A204.1 (cell line): ENCODE measurements around the gene TAF1D.
"Not testable (repeated sequence)": the region's sequence is repeated elsewhere in the genome, so short reads cannot be mapped to it uniquely, and the experiment has no call there.

Experiments
- FAIRE-seq: peaks from 2 replicates; lab custom pipeline; 2012; peaks lifted over from hg19 to GRCh38; lab: Jason Lieb, UNC

Gene TAF1D

DNA sequence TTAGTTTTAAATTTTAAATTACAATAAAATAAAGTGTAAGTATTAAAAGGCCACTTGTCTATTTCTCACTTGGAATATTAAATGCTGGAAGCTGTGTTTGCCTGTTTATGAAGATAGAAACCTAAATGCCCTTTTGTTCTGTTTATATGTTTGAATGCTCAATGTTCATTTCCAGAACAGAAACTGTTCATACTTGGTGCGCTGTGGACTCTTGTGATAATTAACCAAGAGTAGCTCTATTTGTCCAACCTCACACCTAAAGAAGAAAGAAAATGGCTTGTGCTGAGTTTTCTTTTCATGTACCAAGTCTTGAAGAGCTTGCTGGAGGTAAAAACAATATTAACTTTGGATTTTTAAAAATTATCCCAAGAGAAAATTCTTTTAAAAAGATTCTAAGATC lies 5.8 kb upstream of the TAF1D start:
- no peak for FAIRE-seq

DNA sequence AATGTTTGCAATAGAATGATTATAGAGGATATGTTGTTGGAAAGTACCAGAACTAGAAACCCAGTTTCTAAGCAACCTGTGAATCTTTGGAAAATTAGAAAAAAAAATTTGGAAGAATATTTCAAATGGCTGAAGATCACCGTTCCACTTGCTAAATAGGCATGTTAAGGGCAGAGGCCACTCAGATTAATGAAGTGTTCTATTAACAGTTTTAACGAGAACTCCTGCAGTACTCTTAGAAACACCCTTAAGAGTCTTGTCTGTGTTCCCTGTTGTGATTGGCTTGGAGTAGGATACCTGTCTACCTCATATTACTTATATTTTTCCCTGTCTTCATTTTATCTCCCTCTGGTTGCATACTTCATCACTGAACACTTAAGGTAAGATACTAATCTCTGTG lies 4.8 kb upstream of the TAF1D start:
- FAIRE-seq: no peak

DNA sequence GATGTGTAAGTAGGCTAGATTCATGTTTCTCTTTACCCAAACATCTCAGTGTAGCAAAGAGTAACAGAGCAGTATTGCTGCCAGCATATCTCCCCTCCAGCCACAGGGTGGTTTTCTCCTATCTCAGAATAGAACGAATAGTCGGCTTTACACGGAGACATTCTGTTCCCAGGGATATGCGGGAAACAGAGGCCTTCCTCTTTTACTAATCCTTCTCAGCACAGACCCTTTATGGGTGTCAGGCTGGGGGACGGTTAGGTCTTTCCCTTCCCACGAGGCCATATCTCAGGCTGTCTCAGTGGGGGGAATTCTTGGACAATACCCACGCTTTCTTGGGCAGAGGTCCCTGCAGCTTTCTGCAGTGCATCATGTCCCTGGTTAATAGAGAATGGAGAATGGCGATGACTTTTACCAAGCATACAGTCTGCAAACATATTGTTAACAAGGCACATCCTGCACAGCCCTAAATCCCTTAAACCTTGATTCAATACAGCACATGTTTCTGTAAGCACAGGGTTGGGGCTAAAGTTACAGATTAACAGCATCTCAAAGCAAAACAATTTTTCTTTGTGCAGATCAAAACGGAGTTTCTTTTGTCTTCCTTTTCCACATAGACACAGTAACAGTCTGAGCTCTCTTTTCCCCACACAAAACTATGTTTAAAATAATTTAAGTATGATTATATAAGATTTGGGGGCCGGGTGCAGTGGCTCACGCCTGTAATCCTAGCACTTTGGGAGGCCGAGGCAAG lies 3.9 kb upstream of the TAF1D start:
- FAIRE-seq: not testable (repeated sequence)

DNA sequence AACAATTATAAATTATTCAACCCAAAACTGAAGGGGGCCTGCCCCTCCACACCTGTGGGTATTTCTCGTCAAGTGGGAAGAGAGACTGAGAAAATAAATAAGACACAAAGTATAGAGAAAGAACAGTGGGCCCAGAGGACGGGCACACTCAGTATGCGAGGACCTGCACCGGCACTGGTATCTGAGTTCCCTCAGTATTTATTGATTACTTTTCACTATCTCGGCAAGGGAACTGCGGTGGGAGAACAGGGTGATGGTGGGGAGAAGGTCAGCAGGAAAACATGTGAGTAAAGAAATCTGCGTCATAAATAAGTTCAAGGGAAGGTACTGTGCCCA lies 3.3 kb upstream of the TAF1D start:
- no peak for FAIRE-seq

DNA sequence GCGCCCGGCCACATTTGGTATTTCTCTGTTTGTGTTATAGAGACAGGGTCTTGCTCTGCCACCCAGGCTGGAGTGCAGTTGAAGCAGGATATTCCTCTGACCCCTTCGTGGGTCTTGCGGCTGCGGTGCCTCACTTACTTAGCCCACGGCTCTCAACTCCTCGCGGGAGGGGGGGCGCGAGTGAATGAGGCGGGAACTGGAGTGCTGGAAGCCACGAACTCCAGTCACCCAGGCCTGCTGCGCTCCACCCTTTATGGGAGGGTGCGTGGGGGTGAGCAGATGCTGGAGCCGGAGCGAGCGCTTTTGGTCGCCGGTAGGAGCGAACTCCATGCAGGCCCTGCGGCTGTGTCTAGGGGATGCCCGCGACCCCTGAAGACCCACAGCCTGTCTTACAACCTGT lies 2.0 kb upstream of the TAF1D start:
- no peak for FAIRE-seq

DNA sequence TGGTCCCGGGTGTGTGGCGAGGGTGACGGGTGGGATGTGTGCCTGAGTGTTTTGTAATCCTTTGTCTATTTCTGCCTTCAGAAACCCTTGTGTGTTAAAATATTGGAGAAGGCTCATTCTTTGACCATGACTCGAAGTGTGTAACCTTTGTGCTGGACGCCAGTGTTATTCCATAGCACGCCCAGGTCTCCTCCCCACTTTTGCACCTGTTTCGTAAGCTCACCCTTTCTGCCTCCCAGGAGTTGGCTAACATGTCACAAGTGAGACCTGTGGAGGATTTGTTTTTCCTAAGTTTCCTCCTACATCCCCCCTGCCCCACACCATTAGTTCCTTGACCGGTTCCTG lies 559 bp upstream of the TAF1D start:
- no peak for FAIRE-seq

DNA sequence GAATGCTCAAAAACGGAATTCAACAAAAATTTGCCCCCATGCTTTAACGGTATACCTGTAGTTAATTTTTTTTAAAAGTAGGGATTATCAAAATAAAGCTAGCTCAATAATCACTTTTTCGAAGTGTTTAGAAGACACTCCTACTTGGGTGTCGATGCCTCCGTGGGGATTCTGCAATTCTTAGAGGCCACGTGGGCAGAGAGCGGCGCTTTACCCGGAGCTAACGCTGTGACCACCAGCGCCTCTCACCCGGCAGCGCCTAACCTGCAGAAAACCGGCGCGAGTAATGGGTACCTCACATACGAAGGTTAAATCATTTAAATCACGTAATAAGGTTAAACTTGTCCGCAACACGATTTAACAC lies 583 bp downstream of the TAF1D start:
- no peak for FAIRE-seq

DNA sequence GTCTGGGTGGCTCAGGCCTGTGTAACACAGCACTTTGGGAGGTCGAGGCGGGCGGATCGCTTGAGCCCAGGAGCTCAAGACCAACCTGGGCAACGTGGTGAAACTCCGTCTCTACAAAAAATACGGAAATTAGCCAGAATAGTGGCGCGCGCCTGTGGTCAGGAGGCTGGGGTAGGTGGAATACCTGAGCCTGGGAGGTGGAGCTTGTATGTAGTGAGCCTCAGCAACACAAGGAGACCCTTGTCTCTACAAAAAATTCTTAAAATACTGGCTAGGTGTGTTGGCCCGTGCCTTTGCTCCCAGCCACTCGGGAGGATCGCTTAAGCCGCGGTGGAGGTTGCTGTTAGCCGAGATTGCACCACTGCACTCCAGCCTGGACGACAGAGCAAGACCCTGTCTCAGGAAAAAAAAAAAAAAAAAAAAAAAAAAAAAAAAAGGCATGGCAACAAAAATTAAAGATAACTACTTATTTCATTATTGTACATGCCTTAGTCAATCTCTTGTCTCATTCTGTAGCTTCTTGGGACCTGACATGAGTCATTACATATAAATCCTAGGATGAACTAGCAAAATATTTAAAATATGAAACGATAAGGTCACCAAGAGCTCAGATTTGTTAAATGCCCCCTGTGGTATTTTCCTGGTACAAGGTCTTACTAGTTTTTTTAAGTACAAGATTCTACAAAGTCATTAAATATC lies 1.1 kb downstream of the TAF1D start:
- FAIRE-seq: no peak

DNA sequence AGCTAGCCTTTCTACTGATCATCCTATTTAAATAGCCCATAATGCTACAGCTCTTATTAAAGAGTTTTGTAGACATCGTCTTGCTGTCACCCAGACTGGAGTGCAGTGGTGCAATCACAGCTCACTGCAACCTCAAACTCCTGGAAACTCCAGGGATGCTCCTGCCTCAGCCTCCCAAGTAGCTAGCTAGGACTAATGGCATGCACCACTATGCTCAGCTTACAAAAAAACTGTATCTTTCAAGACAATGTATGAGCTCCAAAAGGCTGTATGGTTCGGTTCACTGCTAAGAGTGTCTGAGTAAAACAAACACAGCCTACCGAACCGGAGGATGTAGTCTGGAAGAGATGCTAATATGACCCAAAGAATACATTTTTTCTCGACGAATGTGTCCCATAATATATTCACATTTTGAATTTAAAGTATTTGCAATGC lies 2.6 kb downstream of the TAF1D start:
- no peak for FAIRE-seq

DNA sequence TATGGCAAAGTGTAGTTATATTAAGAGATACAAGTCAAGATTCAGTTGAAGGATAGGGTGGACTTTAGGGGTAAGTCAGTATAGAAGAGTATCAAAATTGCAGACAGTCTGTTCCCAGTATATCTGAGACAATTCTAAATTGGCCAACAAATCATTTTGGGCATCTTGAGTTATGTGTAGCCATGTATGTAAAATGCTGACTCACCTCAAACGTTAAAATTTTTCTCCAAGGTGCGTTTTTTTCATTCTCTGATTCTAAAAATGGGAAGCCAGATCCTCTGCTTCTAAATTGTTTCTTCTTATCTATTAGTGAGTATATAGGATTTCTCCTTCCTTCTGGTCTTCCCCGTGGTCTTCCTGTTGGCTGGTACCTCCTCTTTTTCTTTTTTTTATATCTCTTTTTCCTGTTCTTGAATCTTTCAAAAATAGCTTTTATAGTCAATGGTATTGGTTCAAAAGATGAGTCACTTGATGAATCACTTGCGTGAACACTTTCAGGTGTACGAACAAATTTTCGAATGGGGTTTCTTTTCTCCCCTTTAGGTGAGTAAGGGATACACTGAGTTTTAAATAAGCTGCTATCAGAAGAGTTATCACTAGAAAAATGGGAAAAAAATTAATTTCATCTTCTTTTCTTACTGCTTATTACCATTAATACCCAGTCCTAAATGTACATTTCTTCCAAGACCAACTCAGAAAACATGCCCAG lies 3.2 kb downstream of the TAF1D start:
- no peak for FAIRE-seq

DNA sequence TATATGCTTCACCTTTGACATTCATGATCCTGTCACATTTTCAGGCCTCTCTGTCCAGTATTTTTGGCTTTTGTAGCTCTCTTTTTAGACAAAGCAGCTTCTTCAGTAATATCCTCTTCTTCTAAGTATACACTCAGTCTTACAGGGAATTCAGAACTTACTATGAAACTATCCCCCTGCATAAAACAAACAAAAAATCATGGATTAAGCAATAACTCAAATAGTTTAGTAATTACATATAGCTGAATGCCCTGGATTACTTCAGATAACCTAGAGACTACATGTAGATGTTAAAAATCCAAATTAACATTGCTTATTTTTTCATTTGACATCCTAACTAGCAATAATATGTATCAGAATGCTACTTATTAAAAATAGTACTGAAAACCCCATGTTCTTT lies 5.2 kb downstream of the TAF1D start:
- no peak for FAIRE-seq

DNA sequence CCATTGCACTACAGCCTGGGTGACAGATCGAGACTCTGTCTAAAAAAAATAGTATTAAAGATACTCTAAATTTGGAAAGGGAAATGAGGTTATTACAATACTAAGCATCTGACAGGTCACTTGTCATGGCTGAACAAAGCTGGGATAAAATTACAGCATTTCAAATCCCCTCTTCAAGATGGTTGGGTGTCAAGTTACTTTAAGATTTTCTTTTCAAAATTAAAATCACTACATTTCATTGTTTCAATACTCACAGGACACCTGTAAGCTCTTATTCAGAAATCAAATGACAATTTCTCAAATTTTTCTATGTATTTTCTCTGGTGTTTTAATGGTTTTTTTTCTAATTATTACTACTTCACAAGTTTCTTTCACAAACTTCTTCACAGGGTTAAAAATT lies 5.7 kb downstream of the TAF1D start:
- no peak for FAIRE-seq

DNA sequence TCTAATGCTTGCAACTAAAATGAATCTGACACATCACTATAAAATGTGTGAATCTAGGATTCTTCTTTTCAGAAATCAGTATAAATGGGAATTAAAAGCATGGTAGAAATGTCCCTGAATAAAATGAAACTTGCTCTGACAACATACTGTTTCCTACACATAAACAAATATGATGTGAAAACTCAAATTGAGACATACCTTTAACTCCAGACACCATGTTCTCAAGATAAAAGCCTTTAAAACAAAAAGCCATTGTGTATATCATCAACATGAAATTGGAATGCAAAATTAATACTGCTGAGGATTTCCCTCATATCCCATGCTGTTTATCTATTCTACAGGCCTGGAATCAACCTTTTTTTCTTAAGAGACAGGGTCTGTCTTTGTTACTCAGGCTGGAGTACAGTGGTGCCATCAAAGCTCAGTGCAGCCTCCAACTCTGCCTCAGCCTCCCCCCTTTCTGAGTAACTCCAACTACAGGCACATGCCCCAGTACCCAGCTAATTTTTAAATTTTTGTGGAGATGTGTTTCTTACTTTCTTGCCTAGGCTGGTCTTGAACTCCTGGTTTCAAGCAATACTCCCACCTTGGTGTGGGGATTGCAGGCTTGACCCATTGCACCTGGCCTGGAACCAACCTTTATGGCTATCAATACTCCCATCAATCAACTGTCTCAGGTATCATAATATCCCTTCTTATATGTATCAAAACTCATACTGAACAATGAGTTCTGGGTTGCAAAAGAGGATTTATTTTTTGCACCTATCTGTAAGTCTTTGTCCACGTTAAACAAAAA lies 6.7 kb downstream of the TAF1D start:
- no peak for FAIRE-seq

DNA sequence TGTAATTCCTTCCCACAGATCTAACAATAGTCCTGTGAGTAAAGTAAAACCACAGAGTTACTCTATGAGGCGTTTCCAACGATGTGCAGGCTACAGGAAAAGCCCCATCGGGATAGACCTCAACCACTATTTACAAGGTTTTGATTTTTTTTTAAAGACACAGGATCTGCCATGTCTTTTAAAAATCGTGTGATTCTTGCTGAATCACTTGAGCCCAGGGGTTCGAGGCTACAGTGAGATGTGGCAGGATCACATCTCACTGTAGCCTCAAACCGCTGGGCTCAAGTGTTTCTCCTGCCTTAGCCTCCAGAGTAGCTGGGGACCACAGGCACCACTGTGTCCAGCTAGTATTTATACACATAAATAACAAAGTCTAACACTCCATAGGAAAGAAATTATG lies 7.8 kb downstream of the TAF1D start:
- no peak for FAIRE-seq

DNA sequence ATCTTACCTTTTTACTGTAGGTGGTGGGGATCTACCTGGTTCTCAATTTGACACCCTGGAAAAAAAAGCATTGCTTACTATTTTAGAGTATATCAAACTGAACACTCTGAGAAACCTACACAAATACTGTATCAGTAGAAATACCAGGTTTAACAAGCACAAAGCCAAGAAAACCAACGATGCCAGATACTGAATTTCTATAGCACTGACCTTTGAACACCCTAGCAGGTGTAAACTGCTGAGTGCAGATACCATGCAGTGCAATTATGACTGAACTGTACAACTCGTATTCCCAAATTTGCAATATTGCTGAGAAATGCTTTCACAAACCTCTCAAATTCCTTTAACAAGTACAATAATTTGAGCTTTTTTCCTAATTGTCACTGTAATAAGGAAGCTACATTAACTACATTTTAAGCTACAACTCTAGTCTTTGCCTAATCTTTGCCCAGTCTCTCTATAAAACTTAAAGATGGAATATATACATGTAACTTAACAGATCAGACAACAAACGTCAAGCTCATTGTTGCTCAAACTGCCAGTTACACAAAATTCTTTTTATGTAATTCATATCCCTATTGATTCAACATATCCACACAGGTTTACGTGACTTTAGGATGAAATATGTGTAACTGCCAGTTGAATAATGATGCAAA lies 8.9 kb downstream of the TAF1D start:
- FAIRE-seq: no peak

DNA sequence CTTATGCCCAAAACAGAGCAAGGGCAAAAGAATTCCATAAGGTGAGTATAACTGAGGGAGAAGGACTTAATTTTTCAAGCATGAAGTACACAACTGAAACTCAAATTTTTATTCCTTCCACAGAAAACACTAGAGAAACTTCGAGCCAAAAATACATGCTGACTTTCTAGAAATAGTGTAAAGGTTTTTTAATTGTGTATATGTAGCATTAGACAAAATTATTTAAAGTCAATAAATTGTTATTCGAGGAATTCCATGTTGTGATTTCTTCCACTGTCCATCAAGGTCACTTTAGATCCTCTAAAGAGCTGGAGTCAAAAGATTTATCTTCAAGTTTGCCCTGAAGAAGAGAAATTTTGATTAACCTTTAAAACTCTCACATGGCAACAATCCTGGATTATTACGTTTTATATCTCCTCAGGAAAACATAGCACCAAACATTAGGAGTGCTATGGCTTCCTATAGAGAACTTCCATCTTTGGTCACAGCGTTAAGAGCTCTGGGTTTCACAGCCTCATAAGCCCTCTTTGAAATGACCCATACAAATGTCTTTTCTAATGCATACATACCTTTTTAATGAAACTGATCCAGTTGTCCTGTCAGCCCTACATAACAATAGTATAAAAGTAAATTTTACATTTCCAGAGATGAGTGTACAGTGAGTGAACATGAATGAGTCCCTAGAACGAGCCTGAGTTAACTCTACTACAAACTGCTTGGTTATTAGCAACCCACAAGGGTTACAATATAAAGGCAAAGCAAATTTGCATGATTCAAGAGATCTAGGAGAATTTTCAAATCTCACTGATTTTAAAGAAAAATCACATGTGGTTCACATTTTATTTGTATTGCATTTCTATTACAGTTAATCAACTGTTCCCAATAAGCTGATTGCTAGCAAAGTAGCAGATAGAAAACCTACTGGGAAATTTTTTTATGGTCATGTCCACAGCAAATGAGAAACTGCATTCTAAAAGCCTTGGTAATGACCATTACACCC lies 10.9 kb downstream of the TAF1D start:
- FAIRE-seq: no peak

DNA sequence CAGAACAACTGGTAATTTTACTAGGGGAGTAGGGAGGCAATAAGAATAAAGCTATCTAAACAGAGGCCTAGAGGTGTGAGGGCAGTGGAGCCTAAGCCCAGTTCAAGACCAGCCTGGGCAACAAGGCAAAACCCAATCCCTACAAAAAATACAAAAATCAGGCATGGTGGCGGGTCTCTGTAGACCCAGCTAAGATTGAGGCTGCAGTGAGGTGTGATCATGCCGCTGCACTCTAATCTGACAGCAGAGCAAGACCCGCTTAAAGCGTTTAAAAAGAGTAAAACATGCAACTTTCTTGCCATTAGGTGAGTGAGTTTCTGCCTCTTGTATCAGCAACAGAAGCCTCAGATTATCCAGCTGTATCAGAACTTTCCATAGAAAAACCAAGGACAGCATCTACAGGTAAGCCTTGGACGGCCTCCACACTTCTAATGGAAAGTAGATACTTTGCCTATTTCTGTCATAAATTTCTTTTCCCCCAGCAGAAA lies 12.1 kb downstream of the TAF1D start:
- no peak for FAIRE-seq

DNA sequence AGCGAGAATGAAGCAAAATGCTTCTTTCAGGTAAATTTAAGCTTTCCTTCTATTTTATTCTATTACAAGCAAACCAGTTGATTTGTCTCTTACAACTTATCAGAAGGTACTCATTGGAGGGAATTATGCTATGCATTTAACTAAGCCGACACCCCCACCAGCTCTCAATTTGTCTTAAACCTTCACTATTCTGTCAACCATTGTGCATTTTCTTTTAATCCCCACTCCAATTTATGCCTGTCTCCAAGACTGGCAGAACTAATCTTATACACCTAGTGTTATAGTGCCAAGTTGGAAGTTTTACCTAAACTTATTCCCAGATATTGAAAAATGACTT lies 12.5 kb downstream of the TAF1D start:
- no peak for FAIRE-seq

DNA sequence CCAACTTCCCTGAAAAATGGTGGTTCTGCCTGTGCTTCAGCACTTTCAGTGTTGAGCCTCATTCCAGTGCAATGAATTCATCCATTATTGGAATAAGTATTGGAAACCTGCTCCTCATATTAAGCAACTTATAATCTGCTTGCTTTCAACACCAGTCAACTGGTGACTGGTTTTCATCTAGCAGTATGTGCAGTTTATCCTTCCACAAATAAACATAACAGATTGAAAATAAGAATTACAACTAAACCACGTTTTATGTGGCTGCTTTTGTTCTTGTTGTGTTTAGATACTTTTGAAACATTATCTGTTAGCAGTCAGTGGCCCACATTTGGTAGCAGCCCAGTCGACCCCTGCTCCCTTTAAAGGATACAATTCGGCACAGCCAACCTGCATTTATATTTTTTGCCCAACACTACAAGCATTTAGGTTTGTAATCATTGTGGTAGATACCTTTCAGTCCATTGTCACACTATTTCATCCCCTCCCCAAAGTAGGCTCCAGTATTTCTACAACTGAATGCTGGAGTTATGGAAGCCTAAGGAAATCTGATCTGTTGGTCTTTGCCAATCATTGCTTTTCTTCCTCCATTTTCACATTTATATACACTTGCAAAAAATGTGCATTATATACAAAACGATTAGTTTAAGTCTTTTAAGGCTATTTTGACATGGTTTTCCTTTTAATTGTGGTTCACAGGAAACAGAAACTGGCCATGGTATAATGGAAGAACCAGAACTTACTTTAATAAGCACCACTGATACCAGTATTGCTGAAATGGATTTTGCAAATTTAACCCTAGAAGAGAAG lies 13.1 kb downstream of the TAF1D start:
- FAIRE-seq: no peak

DNA sequence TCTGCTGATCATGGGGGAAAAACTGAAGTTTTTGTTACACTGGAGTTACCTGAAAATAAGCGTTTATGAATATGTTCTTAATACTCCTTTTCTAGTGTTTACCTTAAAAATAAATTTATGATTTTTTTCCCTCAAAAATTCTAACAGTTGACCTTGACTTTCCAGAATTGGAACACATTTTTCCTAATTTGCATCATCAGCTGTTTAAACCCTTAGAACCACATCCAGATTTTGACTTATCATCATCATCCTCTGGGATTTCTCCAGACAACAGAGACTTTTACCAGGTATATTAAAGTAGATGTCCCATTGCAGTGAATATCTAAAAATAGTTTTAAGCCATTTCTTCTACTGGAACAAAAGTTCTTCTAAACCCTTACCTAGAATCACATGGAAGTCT lies 17.2 kb downstream of the TAF1D start:
- no peak for FAIRE-seq
